Measurements from ENCODE around the gene EZH2. TPM values are rescaled to one million over a fixed set of nuclear protein-coding genes. Genes with fewer than 3 reads are reported as not detected.

The EZH2 gene
- total RNA-seq, 1 donor from 2014 or later: 49.6 TPM

GRCh38 chr7:148849393-148850098 is 34.5 kb downstream of the EZH2 start:
- no peak for DNase-seq (ENCODE audit: extremely low spot score, unreplicated experiment)
- peaks cover 3% of the 10 kb centered on the region for H3K36me3 Mint-ChIP-seq
- no peak overlapping the region for H3K27ac Mint-ChIP-seq
- H3K27me3 Mint-ChIP-seq: no peaks in the 10 kb centered on the region
- H3K4me3 Mint-ChIP-seq: no peak overlapping the region
- peaks cover 31% of the 10 kb centered on the region for H3K4me1 Mint-ChIP-seq (ENCODE audit: unreplicated experiment)
- no peaks in the 10 kb centered on the region for H3K9me3 Mint-ChIP-seq
- no peak for TF ChIP-seq CTCF (conservative IDR thresholded peaks at IDR 0.05)

- H3K27me3 Mint-ChIP-seq: no peaks in the 10 kb centered on the region
- DNase-seq (ENCODE audit: extremely low spot score, unreplicated experiment): no peak
- no peak overlapping the region for H3K27ac Mint-ChIP-seq
- peaks cover 3% of the 10 kb centered on the region for H3K36me3 Mint-ChIP-seq
- H3K4me1 Mint-ChIP-seq (ENCODE audit: unreplicated experiment): peaks cover 31% of the 10 kb centered on the region
- no peaks in the 10 kb centered on the region for H3K9me3 Mint-ChIP-seq
- H3K4me3 Mint-ChIP-seq: no peak overlapping the region
- TF ChIP-seq CTCF (conservative IDR thresholded peaks at IDR 0.05): no peak
Measured at GRCh38 chr7:148847815-148848734, 36.0 kb downstream of the EZH2 start.

- H3K36me3 Mint-ChIP-seq: peaks cover 24% of the 10 kb centered on the region
- TF ChIP-seq CTCF (conservative IDR thresholded peaks at IDR 0.05): no peak
- no peaks in the 10 kb centered on the region for H3K9me3 Mint-ChIP-seq
- H3K4me3 Mint-ChIP-seq: no peak overlapping the region
- no peak overlapping the region for H3K27ac Mint-ChIP-seq
- DNase-seq (ENCODE audit: extremely low spot score, unreplicated experiment): no peak
- H3K27me3 Mint-ChIP-seq: no peaks in the 10 kb centered on the region
- H3K4me1 Mint-ChIP-seq (ENCODE audit: unreplicated experiment): no peaks in the 10 kb centered on the region
Measured at GRCh38 chr7:148838905-148839304, 45.2 kb downstream of the EZH2 start.

GRCh38 chr7:148835854-148836253 is 48.2 kb downstream of the EZH2 start:
- Mint-ChIP-seq H3K9me3 (no peaks in the 10 kb centered on the region), H3K27me3 (no peaks in the 10 kb centered on the region), H3K27ac (no peak overlapping the region), H3K4me3 (no peak overlapping the region), H3K4me1 (ENCODE audit: unreplicated experiment) (no peaks in the 10 kb centered on the region), H3K36me3 (peaks cover 26% of the 10 kb centered on the region)
- no peak for TF ChIP-seq CTCF (conservative IDR thresholded peaks at IDR 0.05)
- DNase-seq (ENCODE audit: extremely low spot score, unreplicated experiment): no peak

DNA sequence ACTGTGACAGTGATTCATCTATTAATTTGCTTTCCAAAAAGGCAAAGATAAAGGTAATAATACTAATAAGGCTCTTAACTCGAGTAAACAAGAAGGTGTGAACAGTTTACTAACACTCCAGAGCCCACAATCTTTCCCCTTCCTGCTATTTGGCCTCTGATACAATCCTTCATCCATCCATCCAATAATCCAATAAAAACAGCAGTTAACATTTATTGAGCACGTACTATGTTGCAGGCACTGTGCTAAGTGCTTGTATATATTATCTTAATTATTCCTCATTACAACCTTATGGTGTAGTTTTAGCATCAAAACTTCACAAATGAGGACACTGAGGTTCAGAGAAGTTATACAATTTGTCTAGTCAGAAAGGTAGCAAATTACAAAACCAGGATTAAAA is 49.5 kb downstream of the EZH2 start:
- H3K27me3 Mint-ChIP-seq: no peaks in the 10 kb centered on the region

More for the DNA sequence above, 49.5 kb downstream of the EZH2 start:
- H3K27ac Mint-ChIP-seq: no peak overlapping the region
- no peak overlapping the region for H3K4me3 Mint-ChIP-seq
- H3K9me3 Mint-ChIP-seq: no peaks in the 10 kb centered on the region
- H3K4me1 Mint-ChIP-seq (ENCODE audit: unreplicated experiment): no peaks in the 10 kb centered on the region
- peaks cover 26% of the 10 kb centered on the region for H3K36me3 Mint-ChIP-seq
- no peak for TF ChIP-seq CTCF (conservative IDR thresholded peaks at IDR 0.05)
- DNase-seq (ENCODE audit: extremely low spot score, unreplicated experiment): no peak

Measured in type B pancreatic cell (in vitro differentiated cells).